ENCODE data around the gene FBXO22.

Gene FBXO22

DNA sequence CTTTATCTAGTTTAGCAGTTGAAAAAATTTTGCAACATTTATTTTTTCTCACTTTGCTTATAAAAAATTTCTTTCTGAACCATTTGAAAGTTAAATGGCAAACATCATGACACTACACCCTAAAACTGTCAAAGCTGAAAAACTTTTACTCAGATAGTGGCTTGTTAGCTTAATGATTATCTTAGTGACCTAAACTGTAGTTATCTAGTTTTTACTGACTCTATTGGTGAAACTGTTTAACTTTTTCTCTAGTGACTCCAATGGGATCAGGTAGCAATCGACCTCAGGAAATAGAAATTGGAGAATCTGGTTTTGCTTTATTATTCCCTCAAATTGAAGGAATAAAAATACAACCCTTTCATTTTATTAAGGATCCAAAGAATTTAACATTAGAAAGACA is 13.3 kb downstream of the FBXO22 start:
- TF ChIP-seq, protein P1, sequence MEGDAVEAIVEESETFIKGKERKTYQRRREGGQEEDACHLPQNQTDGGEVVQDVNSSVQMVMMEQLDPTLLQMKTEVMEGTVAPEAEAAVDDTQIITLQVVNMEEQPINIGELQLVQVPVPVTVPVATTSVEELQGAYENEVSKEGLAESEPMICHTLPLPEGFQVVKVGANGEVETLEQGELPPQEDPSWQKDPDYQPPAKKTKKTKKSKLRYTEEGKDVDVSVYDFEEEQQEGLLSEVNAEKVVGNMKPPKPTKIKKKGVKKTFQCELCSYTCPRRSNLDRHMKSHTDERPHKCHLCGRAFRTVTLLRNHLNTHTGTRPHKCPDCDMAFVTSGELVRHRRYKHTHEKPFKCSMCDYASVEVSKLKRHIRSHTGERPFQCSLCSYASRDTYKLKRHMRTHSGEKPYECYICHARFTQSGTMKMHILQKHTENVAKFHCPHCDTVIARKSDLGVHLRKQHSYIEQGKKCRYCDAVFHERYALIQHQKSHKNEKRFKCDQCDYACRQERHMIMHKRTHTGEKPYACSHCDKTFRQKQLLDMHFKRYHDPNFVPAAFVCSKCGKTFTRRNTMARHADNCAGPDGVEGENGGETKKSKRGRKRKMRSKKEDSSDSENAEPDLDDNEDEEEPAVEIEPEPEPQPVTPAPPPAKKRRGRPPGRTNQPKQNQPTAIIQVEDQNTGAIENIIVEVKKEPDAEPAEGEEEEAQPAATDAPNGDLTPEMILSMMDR (IDR thresholded peaks at IDR 0.05; ENCODE audit: control insufficient read depth, insufficient read depth, low read depth, low read length, missing control alignments), result no peak
- no peak for DNase-seq (ENCODE audit: low read depth)

DNA sequence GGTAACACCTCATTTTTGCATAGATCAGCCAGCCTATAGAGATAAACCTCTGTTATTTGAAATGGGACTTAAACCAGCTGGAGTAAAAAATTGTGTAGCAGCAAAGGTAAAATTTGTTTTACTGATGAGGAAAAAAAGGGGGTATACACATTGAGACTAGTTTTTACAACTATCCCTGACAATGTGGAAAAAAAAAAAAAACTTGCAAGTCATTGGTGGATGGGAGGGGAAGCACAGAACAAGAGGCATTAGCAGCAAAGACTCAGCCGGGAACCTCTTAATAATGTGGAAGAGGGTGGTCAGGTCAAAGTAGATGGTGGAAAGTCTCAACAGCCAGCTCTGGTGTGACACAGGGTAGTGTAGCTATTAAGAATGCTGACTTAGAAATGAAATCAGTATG is 14.5 kb downstream of the FBXO22 start:
- no peak overlapping the region for H3K4me3 ChIP-seq (ENCODE audit: control insufficient read depth, low read depth, low read length)
- DNase-seq (ENCODE audit: low read depth), result no peak
- TF ChIP-seq, protein P1 (IDR thresholded peaks at IDR 0.05; ENCODE audit: control insufficient read depth, insufficient read depth, low read depth, low read length, missing control alignments), result no peak

More for the DNA sequence above, 13.3 kb downstream of the FBXO22 start:
- H3K4me3 ChIP-seq (ENCODE audit: control insufficient read depth, low read depth, low read length), result no peak overlapping the region

DNA sequence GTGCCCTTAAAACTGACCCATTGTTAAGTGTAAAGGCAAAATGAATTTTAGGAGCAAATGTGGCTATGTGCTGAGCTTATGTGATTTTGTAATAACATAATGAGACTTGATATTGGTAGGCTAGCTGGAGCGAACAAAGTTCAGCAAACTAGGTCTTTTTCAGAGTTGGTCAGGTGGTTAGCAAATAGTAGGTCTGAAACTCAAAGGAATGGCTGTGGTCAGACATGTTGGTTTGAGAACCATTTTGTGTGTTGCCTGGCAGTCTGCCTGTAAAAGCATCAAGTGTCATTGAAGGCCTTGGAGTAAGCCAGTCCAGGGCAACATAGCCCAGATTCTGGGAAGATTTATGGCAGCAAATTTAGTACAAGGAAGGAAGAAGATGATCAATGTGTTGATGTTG is 16.4 kb downstream of the FBXO22 start:
- TF ChIP-seq, protein P1 (IDR thresholded peaks at IDR 0.05; ENCODE audit: control insufficient read depth, insufficient read depth, low read depth, low read length, missing control alignments), result no peak
- H3K4me3 ChIP-seq (ENCODE audit: control insufficient read depth, low read depth, low read length), result no peak overlapping the region
- no peak for DNase-seq (ENCODE audit: low read depth)

DNA sequence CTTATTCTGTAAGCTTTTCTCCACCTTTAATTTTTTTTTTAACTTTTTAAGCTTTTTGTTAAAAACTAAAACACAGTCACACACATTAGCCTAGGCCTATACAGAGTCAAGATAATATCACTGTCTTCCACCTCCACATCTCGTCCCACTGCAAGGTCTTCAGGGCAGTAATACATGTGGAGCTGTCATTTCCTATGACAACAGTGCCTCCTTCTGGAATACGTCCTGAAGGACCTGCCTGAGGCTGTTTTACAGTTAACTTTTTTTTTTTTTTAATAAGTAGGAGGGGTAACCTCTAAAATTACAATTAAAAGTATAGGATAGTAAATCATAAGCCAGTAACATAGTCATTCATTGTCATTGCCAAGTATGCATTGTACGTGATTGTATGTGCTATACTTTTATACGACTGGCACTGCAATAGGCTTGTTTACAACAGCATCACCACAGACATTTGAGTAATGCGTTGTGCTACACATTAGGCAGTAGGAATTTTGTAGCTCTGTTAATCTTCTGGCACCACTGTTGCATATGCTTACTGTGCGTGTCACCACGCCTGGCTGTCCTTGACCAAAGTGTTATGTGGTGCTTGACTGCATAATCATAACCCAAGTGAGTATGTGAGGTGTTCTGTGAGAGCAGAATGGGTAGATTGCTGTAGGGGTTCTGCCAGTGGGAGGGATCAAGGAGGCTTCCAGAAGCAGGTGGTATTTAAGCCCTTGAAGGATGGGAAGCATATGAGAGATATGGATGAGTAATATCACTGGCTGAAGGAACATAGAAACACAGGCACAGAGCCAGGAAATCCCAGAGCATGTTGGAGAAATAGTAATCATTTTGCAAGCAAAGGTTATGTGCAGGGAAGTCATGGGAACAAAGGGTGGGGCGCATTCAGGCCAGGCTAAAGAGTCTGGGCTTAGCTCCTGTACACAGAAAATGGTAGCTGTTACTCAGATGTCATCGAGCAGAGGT is 18.3 kb downstream of the FBXO22 start:
- peak; percentile 29 for DNase-seq (ENCODE audit: low read depth)
- TF ChIP-seq, protein P1 (IDR thresholded peaks at IDR 0.05; ENCODE audit: control insufficient read depth, insufficient read depth, low read depth, low read length, missing control alignments), result peak; percentile 35
- H3K4me3 ChIP-seq (ENCODE audit: control insufficient read depth, low read depth, low read length), result no peak overlapping the region

DNA sequence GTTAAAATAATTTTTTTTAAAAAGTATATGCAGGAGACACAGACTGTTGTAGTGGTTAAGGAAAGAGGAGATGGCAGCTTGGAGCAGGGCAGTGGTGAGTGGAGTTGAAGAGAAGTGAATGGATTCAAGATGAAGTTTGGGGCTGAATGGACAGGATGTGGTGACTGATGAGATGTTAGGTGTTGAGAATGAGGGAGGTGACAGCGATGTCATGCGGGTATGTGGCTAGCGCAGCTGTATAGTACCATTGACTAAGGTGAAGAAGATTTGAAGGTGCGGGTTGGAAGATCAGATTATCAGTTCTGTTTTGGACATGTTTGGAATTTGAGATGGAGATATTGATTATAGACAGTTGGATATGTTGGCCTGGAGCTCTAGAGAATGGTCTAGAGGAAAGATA is 20.1 kb downstream of the FBXO22 start:
- no peak for DNase-seq (ENCODE audit: low read depth)
- H3K4me3 ChIP-seq (ENCODE audit: control insufficient read depth, low read depth, low read length), result no peak overlapping the region
- TF ChIP-seq, protein P1 (IDR thresholded peaks at IDR 0.05; ENCODE audit: control insufficient read depth, insufficient read depth, low read depth, low read length, missing control alignments), result no peak

DNA sequence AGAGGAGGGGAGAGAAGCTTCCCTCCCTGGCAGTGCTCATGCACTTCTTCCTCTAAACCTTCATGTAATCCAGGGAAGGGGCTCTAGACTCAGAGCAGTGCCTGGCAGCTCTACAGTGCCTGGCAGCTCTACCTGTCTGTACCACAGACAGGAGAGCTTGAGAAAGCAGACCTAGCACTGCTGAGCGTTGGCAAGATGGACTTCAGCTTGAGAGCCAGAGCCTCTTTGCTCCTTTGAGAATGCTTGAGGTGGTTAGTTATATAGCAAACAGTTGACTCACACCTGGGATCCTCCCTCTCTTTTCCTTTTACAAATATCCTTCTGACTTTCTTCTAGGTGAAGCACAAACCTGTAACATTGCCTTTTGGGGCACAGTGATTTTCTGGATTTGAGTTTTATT is 20.9 kb downstream of the FBXO22 start:
- TF ChIP-seq, protein P1 (IDR thresholded peaks at IDR 0.05; ENCODE audit: control insufficient read depth, insufficient read depth, low read depth, low read length, missing control alignments), result no peak
- no peak for DNase-seq (ENCODE audit: low read depth)
- H3K4me3 ChIP-seq (ENCODE audit: control insufficient read depth, low read depth, low read length), result no peak overlapping the region

Measured in AG09309 (cell line).